ENCODE data around the gene FMO3. TPM values are rescaled to one million over a fixed set of nuclear protein-coding genes. Genes with fewer than 3 reads are reported as not detected.

The FMO3 gene
- total RNA-seq (2014; rRNA removed; shearing (Covaris generic)) = 0.35 and 1.1 TPM in 2 replicates

DNA sequence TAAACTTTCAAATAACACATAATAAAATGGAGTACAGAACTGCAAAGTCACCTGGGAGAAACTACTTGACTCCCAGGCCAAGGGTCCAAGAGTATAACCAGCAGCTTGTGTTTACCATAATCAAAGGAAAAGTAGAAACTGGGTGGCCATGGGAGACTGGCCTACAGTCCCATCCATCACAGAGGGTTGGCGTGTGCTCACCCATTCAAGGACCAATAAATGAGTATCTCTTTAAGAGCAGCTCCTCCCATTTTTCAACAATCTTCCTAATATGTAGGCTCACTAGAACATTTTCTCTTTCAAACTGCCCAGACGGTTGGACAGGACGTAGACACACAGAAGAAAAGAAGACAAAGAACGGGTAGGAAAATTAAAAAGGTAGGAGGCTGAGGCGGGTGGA lies at the start of gene FMO3:
TSS of gene FMO3 (plus strand) at position 302 of the 400 bp plus-strand sequence. CDS start 1,754 bp downstream, outside the sequence.
- no peak for DNase-seq (ENCODE audit: low spot score)

GRCh38 chr1:171048014-171048413 lies 42.7 kb upstream of the FMO3 start:
- no peak for DNase-seq (ENCODE audit: low spot score)

DNA sequence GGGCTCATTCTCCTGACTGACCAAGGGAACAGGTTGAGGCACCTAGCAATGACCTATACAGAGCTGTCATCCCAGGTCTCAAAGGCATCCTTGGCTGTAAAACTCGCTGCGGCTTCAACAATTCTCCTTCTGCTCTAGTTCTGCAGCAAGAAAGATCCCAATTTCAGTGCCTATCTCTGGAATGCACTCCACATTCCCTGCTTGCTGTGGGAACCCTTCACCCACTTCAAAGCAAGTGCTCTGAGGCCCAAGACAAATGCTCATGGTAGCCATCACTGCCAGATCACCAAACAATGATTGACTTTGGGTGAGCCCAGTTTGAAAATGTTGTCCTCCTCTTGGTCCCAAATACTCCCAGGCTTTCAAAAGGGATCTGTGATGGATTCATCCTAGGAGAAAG lies 37.7 kb upstream of the FMO3 start:
- no peak for DNase-seq (ENCODE audit: low spot score)

DNA sequence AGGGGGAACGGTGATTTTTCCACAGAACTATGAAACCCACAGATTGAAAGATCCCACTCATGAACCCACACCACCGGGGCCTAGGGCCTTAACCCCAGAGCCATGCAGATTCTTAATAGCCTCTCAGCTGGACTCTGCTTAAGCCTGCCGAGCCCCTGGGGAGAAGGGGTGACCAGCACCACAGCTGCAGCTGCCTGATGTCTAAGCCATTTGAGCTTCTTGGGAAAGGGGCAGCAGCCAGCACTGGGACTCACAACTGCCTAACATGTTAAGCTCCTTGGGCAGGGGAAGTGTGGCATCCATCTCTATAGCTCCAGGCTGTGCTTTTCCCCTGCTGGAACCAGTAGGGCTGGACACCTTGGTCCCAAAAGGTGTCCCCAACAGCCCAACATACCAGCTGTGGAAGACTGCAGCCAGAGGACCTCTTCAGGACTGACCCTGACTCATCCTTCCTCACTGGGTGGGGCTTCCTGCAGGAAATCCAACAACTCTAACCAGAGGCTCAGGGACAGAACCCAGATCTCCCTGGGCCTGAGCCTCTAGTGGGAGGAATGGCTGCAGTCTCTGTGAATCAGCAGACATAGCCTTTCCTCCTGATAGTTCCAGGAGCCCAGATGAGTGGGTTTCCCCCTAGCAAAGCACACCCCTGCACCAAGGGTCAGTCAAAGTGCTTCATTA lies 34.6 kb upstream of the FMO3 start:
- DNase-seq (ENCODE audit: low spot score) = no peak

DNA sequence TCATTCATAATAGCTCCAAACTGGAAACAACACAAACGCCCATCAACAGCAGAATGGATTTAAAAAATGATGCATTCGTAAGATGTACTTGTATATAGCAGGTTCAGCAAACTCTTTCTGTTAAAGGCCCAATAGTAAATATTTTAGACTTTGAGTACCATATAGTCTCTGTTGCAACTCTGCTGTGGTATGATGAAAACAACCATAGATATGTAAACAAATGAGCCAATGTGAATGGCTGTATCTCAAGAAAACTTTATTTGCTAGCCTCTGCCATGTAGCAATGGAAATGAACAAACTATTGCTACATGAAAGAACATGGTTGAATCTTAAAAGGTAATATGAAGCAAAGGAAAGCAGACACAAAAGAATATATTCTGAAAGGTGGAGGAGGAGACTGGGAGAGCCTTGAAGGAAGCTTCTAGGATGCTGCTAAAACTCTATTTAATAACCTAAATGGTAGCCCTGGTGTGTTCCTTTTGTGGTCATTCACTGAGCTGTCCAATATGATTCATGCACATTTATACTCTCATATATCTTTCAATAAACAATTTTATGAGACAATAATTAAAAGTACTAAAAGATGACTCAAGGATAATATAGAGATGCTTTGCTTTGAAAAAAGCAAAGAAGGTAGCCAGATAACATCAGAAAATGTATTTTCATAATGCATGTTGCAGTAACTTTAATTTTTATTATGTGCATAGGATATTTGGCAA lies 29.1 kb upstream of the FMO3 start:
- DNase-seq (ENCODE audit: low spot score) = no peak

GRCh38 chr1:171062902-171063301 lies 27.8 kb upstream of the FMO3 start:
- no peak for DNase-seq (ENCODE audit: low spot score)

DNA sequence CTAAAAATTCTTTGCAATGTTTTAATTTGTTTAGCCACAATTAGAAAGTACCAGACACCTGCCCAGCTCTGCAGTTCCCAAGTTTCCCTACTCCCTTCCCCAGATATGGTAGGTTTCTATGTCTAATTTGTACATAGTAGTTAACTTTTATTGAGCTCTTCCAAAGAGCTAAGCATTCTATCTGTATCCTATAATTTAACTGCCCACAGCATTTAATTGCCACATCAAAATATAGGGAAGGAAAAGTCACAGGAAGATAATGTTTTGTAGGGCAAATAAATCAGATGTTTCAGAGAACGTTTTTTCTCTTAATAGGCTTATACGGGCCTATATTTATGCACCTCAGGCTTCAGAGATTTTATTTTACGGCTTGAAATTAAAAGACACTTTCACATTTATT lies 15.7 kb upstream of the FMO3 start:
- DNase-seq (ENCODE audit: low spot score) = no peak

GRCh38 chr1:171081314-171081753 lies 9.4 kb upstream of the FMO3 start:
- DNase-seq (ENCODE audit: low spot score) = peak; percentile 11

DNA sequence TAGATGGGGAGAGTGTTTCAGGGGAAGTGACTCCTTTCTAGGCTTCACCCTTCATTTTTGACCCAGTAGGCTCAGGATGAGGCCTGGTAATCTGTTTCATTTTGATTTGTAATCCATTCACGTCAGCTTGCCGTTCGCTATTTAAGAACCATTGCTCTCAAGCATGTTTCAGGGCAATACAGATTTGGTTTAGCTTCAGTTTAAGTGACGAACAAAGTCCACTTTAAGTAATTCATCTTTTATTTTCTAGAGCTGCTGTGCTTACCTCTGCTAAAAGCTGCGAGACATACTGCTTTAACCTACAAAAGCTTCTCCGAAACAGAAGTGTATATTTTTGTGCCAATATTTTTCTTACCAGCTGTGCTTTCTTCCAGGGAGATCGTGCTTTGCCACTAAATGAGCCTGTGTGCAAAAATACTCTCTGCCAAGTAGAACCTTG lies 8.9 kb upstream of the FMO3 start:
- DNase-seq (ENCODE audit: low spot score) = no peak

GRCh38 chr1:171082606-171083005 lies 8.1 kb upstream of the FMO3 start:
- no peak for DNase-seq (ENCODE audit: low spot score)

- DNase-seq (ENCODE audit: low spot score) = no peak
Measured at GRCh38 chr1:171083222-171083621, 7.5 kb upstream of the FMO3 start.

DNA sequence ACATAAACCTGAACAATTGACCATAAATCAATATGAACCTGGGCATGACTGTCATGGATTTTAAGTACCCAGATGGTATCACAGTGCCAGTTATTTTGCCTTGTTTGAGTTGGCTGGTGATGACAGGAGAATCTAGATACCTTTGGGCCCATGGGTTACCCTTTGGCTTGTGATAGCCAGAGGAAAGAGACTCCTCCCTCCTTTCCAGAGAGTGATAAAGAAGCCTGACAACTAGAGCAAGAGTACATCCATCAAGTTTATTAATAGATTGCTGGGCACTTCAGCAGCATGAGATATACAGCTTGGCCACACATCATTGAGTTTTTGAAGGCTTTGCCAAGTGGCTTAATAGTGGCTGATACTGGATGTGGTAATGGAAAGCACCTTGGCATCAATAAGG lies 6.6 kb upstream of the FMO3 start:
- DNase-seq (ENCODE audit: low spot score) = no peak

DNA sequence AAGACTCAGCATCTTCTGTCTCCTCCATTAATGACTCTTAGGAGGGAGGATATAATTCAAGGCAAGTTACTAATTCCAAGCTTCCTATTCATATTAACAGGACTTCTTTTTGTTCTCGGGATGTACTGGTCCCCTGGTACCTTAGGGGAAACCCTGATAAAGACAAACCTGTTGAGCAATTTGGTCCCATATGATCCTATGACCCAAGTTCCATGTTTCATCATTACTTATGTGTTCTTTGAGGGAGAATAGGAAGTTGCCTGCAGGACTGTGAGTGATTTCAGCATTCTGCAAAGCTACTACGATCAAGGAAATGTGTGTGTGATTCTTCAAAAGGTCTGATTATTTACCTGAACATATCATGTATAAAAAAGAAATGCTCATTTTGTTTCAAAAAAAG lies 5.8 kb upstream of the FMO3 start:
- no peak for DNase-seq (ENCODE audit: low spot score)

DNA sequence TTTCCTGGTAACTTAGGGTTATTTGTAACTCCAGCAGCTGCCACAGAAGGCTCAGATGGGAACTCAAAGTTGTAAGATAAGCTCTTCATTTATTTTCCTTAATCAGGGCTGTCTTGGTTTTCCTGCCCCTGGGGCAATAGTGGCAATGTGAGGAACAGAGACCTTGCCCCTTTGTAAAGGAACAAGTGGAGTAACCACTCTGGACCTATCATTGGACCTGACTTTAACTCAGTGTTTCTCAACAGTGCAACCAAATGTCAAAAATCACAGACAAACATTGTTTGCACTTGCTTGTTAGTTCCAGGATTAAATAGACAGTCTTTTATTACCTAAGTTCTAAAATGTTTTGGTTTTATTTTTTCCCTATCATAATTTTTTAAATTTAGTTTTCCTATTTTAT lies 2.8 kb upstream of the FMO3 start:
- DNase-seq (ENCODE audit: low spot score) = no peak

GRCh38 chr1:171103862-171104261 lies 13.2 kb downstream of the FMO3 start:
- no peak for DNase-seq (ENCODE audit: low spot score)

DNA sequence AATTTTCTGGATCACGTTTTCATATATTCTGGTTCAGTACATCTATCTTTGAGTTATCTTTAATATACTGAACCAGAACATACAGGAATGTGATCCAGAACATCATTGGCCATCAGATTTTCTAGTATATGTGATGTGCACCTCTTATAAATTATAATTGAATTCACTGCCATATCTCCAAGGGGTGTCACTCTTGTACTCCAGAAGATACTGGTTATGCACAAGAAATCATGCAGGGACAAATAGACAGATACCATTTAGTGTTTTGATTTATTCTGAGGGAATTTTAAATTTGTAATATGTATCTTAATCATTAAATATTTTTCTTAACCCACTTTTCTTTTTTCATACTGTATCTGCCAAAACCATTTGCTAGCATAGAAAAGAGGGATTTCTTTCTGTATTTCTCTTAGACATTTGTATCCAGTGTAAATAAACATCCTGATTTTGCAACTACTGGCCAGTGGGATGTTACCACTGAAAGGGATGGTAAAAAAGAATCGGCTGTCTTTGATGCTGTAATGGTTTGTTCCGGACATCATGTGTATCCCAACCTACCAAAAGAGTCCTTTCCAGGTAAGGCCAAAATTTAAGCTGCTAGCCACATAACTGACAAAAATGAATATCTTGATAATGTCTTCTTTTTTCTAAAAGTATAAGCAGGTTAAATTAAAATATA lies 16.7 kb downstream of the FMO3 start:
- no peak for DNase-seq (ENCODE audit: low spot score)

DNA sequence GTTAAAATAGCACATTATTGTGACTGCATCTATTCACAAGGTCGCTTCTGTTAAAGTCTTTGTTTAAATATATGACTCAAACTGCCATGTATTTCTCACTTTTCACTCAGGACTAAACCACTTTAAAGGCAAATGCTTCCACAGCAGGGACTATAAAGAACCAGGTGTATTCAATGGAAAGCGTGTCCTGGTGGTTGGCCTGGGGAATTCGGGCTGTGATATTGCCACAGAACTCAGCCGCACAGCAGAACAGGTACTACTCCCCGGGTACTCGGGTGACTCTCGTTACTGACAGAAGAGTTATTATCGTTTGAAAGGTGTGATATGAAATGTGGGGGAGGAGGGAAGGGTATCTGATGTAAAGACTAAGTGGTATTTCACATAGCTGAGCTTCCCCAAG lies 17.3 kb downstream of the FMO3 start:
- DNase-seq (ENCODE audit: low spot score) = no peak

DNA sequence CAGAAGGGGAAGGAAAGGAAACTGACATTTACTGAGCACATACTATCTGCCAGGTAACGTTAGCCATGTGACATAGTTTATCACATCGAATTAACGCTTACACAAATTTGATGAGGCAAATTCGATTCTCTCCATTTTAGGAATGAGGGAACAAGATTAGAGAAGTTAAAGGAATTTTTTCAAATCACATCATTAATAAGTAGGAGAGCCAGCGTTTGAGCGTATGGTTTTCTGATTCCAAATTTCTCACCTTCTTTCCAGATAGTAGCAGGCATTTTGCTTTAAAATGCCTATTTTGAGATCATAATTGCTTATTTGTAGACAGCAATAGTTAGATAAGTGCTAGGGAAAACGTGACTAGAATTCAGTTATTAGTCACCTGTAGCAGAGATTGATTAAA lies 19.3 kb downstream of the FMO3 start:
- DNase-seq (ENCODE audit: low spot score) = no peak

- DNase-seq (ENCODE audit: low spot score) = no peak
Measured at GRCh38 chr1:171110621-171111326, 20.1 kb downstream of the FMO3 start.

GRCh38 chr1:171112119-171112518 lies 21.4 kb downstream of the FMO3 start:
- DNase-seq (ENCODE audit: low spot score) = no peak

DNA sequence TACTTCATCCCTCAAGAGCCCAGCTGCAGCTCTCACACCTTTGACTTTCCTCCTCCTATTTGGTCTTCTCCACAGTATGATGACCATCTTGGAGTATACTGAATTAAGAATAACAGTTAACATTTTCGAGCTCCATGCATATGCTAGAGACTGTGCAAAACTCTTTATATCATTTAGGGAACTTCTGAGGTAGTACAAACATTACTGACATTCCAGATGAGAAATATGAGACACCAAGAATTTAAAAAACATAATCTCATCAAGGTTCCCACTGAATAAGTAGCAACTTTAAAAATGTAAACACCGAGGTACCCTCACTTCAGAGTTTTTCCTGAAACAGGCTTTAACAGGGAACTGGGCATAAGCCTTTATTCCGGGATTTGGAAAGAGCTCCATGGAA lies 22.7 kb downstream of the FMO3 start:
- no peak for DNase-seq (ENCODE audit: low spot score)

GRCh38 chr1:171115280-171115897 lies 24.7 kb downstream of the FMO3 start:
- DNase-seq (ENCODE audit: low spot score) = no peak

Measured in H4 (cell line).